Natural killer cell (primary cell): ENCODE results near the gene GPR63. TPM values are rescaled to one million over a fixed set of nuclear protein-coding genes. Genes with fewer than 3 reads are reported as not detected.
A peak's percentile ranks its signal among the peaks of the same experiment; 100 is the strongest.
"Not testable (repeated sequence)": the region's sequence is repeated elsewhere in the genome, so short reads cannot be mapped to it uniquely, and the experiment has no call there.

Experiments
- ATAC-seq, 3 donors: fragments of 150-1000 bp in 2 of 3; fragments of 200-7000 bp in 1 of 3; cut with Tn5 transposase; 1 replicate in 1 of 3; 2 replicates in 2 of 3; pipeline ENCODE4 v1.10.0; 2021; ENCODE audit warnings: mild to moderate bottlenecking in 2 of 3, moderate library complexity in 2 of 3
- DNase-seq, 2 donors: peaks; one replicate each; pipeline versions ENCODE4 v3.0.0 to v3.0.0-alpha.2; 2013 to 2021; ENCODE audit warnings: mixed read lengths in 1 of 2
- H3K27ac ChIP-seq: one replicate; pipeline ENCODE4 v1.5.1; 2013; ENCODE audit warnings: mild to moderate bottlenecking, low read length
- H3K27me3 ChIP-seq: one replicate; pipeline ENCODE4 v1.6.1; 2013; ENCODE audit warnings: low read length; ENCODE audit not compliant: control insufficient read depth, insufficient read depth
- H3K36me3 ChIP-seq: one replicate; pipeline ENCODE4 v1.6.1; 2013; ENCODE audit warnings: low read length; ENCODE audit not compliant: control insufficient read depth, insufficient read depth
- H3K4me1 ChIP-seq: one replicate; pipeline ENCODE4 v1.6.1; 2013; ENCODE audit warnings: low read length; ENCODE audit not compliant: control insufficient read depth, insufficient read depth
- H3K4me3 ChIP-seq: one replicate; pipeline ENCODE4 v1.5.1; 2013; ENCODE audit warnings: low read length
- H3K9me3 ChIP-seq: one replicate; pipeline ENCODE4 v1.6.1; 2013; ENCODE audit warnings: low read length; ENCODE audit not compliant: control insufficient read depth, insufficient read depth
- H3K27ac Mint-ChIP-seq, 2 donors: one replicate each; pipeline ENCODE4 v1.8.0; 2022; ENCODE audit warnings: mild to moderate bottlenecking in 2 of 2, mixed read lengths in 2 of 2, moderate library complexity in 1 of 2
- H3K27me3 Mint-ChIP-seq, 2 donors: one replicate each; pipeline ENCODE4 v1.8.0; 2022; ENCODE audit warnings: low read depth in 2 of 2, mixed read lengths in 2 of 2
- H3K36me3 Mint-ChIP-seq: one replicate; pipeline ENCODE4 v1.8.0; 2022; ENCODE audit warnings: mixed read lengths
- H3K4me1 Mint-ChIP-seq, 2 donors: one replicate each; pipeline ENCODE4 v1.8.0; 2022; ENCODE audit warnings: mixed read lengths in 2 of 2
- H3K4me3 Mint-ChIP-seq: one replicate; pipeline ENCODE4 v1.8.0; 2022; ENCODE audit warnings: mild to moderate bottlenecking, moderate library complexity, mixed read lengths
- H3K9me3 Mint-ChIP-seq, 2 donors: one replicate each; pipeline ENCODE4 v1.8.0; 2022; ENCODE audit warnings: mixed read lengths in 2 of 2
- CTCF ChIP-seq: fragments of 200-600 bp; IDR thresholded peaks from one replicate; pipeline ENCODE4 v1.8.0; 2022; ENCODE audit warnings: antibody characterized with exemption
- WGBS: methylation state at CpG from one replicate; pipeline ENCODE4 v1.1.7; 2013; ENCODE audit warnings: missing lambda C conversion rate; ENCODE audit not compliant: insufficient coverage; 5-methylcytosine and 5-hydroxymethylcytosine counted together
- intact Hi-C: fragments of 100-400 bp; cut with micrococcal nuclease; formaldehyde crosslinking; loops from one replicate; pipeline ENCODE4 v1.14.2; 2022
- total RNA-seq, 4 donors: library from RNA; stranded (reverse); fragments of 120-200 nt in 1 of 4; gene quantifications; one replicate each; pipeline versions ENCODE4 v1.2.3 to v1.2.4, GENCODE V29; 2013 to 2022

The GPR63 gene
- total RNA-seq: under 1 TPM; 0.07 to 0.31 (median 0.08) TPM
- 0.36 TPM for total RNA-seq (2013)

GRCh38 chr6:96837081-96837971, at the start of gene GPR63:
Gene GPR63, minus strand, starts transcription at chr6:96837477. Its CDS starts 37,746 bp downstream, at chr6:96799731.
- no peaks in the 10 kb centered on the region for H3K9me3 ChIP-seq
- no peaks in the 10 kb centered on the region for H3K36me3 ChIP-seq
- intact Hi-C loops: no loop called here
- H3K27me3 Mint-ChIP-seq: peaks cover 29 to 50% of the 10 kb centered on the region in 2 donors
- H3K4me1 Mint-ChIP-seq: peaks cover 19 to 24% of the 10 kb centered on the region in 2 donors
- no peak within 1 kb of the TSS for H3K27ac ChIP-seq
- no peaks in the 10 kb centered on the region for H3K36me3 Mint-ChIP-seq
- peak within 1 kb of the TSS in 1 of 2 donors; percentile 81 for H3K27ac Mint-ChIP-seq
- WGBS: under 1% methylated on average over 78 of the region's 80 CpGs
- peaks cover 35% of the 10 kb centered on the region for H3K27me3 ChIP-seq
- H3K4me1 ChIP-seq: peaks cover 13% of the 10 kb centered on the region
- peak; percentile 64 to 81 (median 81) for ATAC-seq
- no peak for TF ChIP-seq CTCF
- H3K9me3 Mint-ChIP-seq: no peaks in the 10 kb centered on the region
- DNase-seq: peak; percentile 29 to 76
- H3K4me3 ChIP-seq: peak within 1 kb of the TSS; percentile 65
- H3K4me3 Mint-ChIP-seq: peak within 1 kb of the TSS; percentile 88

- Mint-ChIP-seq H3K36me3 (no peaks in the 10 kb centered on the region), H3K27me3 (peaks cover 3 to 8% of the 10 kb centered on the region in 2 donors), H3K27ac (no peak overlapping the region), H3K4me3 (no peak overlapping the region), H3K4me1 (no peaks in the 10 kb centered on the region), H3K9me3 (no peaks in the 10 kb centered on the region)
- no peak for TF ChIP-seq CTCF
- Histone ChIP-seq H3K27ac (no peak overlapping the region), H3K27me3 (peaks cover 3% of the 10 kb centered on the region), H3K36me3 (peaks cover 15% of the 10 kb centered on the region), H3K4me1 (no peaks in the 10 kb centered on the region), H3K4me3 (no peak overlapping the region), H3K9me3 (no peaks in the 10 kb centered on the region)
- intact Hi-C loops: no loop called here
- DNase-seq (no peak), ATAC-seq (no peak)
- WGBS: no CpG with 5 or more reads among the region's 1 CpG
Measured at GRCh38 chr6:96886519-96886918, 49.2 kb upstream of the GPR63 start.

GRCh38 chr6:96885187-96885631, 47.9 kb upstream of the GPR63 start:
- H3K4me1 ChIP-seq, H3K4me3 Mint-ChIP-seq, H3K27ac ChIP-seq, H3K9me3 ChIP-seq, H3K4me3 ChIP-seq, H3K4me1 Mint-ChIP-seq, intact Hi-C loops, H3K27ac Mint-ChIP-seq, H3K36me3 ChIP-seq, H3K36me3 Mint-ChIP-seq, H3K27me3 ChIP-seq, H3K9me3 Mint-ChIP-seq, ATAC-seq: not testable (repeated sequence)
- DNase-seq: peak in 1 of 2 donors; percentile 47
- WGBS: 66% methylated on average over 5 of the region's 5 CpGs
- H3K27me3 Mint-ChIP-seq: peaks cover 7 to 19% of the 10 kb centered on the region in 2 donors

- Histone ChIP-seq H3K9me3 (no peaks in the 10 kb centered on the region), H3K27me3 (peaks cover 3% of the 10 kb centered on the region), H3K36me3 (no peaks in the 10 kb centered on the region), H3K4me3 (no peak overlapping the region), H3K4me1 (no peaks in the 10 kb centered on the region), H3K27ac (no peak overlapping the region)
- no peaks in the 10 kb centered on the region for H3K36me3 Mint-ChIP-seq
- no peak for TF ChIP-seq CTCF
- no peak overlapping the region for H3K4me3 Mint-ChIP-seq
- intact Hi-C loops: no loop called here
- H3K27ac Mint-ChIP-seq: no peak overlapping the region
- ATAC-seq (no peak), DNase-seq (no peak)
- H3K27me3 Mint-ChIP-seq: peaks cover 12 to 19% of the 10 kb centered on the region in 2 donors
- no peaks in the 10 kb centered on the region for H3K9me3 Mint-ChIP-seq
- no peaks in the 10 kb centered on the region for H3K4me1 Mint-ChIP-seq
Measured at GRCh38 chr6:96878143-96878542, 40.9 kb upstream of the GPR63 start.
